Activated CD4-positive, alpha-beta T cell treated with anti-CD3 and anti-CD28 coated beads for 48 hours (primary cell): ENCODE results near the gene TGM5.
A peak's percentile ranks its signal among the peaks of the same experiment; 100 is the strongest.
"Not testable (repeated sequence)": the region's sequence is repeated elsewhere in the genome, so short reads cannot be mapped to it uniquely, and the experiment has no call there.

Source experiments
- DNase-seq: peaks from one replicate; pipeline ENCODE4 v3.0.0-alpha.2; 2020

TGM5 gene, protein sequence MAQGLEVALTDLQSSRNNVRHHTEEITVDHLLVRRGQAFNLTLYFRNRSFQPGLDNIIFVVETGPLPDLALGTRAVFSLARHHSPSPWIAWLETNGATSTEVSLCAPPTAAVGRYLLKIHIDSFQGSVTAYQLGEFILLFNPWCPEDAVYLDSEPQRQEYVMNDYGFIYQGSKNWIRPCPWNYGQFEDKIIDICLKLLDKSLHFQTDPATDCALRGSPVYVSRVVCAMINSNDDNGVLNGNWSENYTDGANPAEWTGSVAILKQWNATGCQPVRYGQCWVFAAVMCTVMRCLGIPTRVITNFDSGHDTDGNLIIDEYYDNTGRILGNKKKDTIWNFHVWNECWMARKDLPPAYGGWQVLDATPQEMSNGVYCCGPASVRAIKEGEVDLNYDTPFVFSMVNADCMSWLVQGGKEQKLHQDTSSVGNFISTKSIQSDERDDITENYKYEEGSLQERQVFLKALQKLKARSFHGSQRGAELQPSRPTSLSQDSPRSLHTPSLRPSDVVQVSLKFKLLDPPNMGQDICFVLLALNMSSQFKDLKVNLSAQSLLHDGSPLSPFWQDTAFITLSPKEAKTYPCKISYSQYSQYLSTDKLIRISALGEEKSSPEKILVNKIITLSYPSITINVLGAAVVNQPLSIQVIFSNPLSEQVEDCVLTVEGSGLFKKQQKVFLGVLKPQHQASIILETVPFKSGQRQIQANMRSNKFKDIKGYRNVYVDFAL

DNA sequence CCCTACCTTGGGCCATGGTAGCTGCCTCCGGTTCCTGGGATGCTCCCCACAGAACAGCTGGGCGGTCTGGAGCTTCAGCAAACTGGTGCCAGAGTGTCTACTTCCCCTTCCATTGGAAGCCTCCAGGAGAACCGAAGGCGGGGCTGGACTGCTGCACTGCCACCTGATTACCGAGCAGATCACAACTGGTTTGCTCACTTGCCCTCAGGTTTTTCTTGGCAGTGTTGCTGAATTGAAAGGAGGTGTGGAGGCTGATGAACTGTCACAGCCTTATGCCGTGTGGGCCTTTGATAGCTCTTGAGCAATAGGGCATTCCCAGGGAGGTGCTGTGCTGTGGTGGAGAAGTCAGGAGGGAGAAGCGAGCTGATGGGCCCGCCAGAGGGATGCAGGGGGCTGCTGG, at the start of gene TGM5:
Gene TGM5 (minus strand): TSS at position 95 of the 400 bp plus-strand sequence. CDS start 79 bp downstream, at position 16.
- DNase-seq = no peak

DNA sequence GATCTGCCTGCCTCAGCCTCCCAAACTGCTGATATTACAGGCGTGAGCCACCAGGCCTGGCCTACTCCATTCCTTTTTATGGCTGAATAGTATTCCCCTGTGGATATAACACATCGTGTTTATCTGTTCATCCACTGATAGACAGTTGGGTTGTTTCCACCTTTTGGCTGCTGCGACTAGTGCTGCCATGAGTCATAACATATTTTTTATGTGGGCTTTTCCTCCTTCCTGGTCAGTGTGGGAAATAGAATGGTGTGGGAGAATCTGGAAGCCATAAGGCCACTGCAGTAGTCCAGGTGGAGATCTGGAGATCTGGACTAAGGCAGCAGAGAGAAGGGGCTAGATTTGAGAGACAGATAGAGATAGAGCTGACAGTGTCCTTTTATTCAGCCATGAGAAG, 47.4 kb upstream of the TGM5 start:
- DNase-seq = no peak

DNA sequence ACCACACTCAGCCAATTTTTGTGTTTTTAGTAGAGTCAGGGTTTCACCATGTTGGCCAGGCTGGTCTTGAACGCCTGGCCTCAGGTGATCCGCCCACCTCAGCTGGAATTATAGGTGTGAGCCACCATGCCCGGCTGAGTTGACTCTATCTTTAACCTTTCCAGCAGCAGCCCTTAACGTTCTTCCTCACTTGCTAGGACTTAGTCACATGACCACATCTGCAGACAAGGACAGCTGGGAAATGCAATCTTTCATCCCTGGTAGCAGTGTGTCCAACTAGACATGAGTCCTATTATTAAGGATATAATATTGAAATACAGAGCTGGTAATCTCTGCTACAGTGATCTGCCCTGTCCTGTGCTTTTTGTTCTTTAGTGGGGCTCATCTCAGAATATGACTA, 45.6 kb upstream of the TGM5 start:
- no peak for DNase-seq

DNA sequence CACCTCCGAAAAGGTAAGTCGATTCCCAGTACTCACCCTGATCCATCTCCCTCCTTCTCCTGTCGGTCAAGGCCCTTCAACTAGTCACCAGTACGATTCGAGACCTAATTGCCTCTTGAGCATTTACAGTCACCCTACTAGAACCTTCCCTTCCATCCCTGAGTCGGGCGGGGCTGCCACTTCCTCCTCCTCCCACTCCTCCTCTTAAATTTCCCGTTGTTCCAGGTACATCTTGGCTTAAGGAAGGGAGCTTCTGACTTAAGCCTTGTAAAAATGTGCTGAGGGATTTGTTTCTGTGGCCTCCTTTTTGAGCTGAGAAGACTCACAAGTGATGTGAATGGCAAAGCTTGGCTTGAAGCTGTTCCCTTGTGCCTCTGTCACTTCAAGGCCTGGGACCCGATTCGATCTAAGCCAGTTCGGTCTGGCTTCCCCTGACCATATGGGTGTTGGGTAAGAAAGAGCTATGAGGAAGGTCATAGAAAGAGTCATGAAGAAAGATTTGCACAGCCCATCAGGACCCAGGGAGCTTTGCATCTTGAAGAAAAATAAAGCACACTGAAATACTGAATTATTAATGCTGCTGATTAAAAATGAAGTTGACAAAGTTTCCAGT, 35.6 kb upstream of the TGM5 start, which contains the start of gene TGM7:
Gene TGM7 (minus strand): TSS at position 51 of the 613 bp plus-strand sequence.
- DNase-seq = no peak

DNA sequence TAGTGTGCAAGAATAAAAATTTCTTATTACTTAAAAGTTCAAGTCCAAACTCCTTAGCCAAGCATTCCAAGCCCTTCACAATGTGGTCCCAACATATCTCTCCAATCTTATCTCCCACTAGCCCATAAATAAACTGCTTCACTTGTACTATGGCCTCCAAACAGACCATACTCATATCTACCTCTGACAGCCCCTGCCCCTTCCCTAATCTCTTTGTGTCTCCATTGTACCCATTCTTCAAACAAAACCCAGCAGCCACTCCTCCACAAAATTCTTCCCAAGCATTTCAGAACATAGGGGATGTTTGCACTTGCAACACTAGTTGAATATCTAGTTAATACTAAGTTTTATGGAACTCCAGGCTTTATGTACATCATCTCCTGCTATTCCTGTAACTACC, 33.2 kb upstream of the TGM5 start:
- no peak for DNase-seq

DNA sequence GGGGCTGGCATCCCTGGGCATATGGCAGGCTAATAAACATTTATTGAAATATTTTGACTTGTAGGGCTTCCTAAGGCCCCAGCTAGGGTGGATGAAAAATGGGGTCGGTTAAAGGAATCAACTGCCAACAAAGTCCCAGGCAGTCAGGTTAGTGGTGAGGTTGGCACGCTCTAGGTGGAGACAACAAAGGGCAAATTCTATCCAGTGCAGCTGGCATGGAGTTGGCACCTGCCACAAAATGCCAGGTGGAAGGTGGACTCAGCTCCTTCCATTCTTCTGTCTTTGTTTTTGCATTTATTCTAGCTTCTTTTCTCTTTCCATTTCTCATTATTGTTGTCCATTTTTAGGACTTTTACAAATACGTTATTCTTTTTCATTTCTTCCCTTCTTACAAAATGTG, 32.7 kb upstream of the TGM5 start:
- DNase-seq = no peak

DNA sequence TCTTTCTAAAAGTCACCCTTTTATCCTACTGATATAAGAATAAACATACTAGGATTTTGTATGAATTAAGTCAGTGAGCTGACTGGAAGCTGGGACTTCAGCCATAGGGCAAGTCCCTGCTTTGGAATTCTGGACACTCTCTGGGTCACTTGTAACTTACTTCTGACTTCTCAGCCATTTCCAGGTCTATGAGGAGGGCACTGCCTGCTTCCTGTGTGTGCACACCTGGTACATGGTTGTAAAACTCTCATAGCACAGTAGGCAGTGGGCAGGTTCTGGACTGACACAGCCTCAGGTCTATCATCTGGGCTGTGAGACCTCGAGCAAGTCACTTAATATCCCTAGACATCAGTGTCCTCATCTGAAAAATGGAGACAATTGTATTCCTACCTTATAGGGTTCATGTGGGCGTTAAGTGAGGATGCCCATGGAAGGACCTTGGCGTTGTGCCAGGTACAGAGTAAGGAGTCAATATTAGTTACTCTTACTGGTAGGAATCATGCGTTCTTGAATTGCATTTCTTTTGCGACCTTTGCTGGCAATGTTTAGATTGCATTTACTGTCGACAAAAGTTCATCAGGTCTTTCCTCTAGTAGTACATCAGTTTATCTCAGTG, 27.5 kb upstream of the TGM5 start:
- DNase-seq = no peak

DNA sequence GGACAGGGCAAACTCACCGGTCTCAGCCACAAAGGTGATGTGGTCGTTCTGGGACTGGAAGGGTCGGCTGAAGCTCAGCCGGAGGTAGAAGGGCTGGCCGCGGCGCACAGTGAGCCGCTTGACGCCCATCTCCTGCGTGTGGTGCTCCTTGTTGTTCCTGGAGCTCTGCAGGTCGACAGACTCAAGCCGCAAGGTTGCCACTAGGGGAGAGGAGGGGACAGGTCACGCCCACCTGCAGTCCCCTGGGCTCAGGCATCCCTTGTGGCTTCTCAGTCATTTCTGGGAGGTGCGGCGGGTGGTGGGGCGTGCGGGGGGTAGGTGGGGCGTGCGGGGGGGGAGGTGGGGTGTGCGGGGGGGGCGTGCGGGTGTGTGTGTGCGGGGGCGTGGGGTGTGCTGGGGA, 26.7 kb upstream of the TGM5 start:
- DNase-seq = peak; percentile 19

DNA sequence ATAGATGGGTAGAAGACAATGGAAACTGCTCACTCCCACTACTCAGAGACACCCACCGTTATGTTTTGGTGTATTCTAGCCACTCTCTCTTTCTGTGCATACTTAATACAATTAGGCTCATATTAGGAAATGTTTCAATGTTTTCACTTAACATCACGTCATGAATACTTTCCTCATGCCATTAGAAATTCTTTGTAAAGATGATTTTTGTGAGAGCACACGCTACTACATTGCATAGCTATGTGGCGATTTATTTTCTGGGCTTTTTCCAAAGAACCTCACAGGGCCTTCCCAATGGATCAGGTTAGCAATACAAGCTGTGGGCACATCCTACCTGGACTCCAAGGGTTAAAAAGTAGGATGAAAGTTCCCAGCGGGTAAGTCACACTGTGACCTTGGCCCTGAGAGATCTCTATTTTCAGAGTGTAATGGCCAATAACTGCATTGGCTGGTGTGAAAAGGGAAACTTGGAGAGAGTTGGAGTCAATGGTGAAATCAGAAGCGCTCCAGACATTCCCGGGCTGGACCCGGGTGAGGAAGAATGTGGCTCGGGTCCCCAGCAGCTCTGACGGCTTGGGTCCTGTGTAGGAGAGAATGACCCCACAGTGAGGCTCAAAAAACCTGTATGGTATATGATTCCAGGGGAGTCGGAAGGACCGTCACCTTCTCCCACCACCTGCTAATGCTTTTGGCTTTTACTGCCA, 25.8 kb upstream of the TGM5 start:
- no peak for DNase-seq

DNA sequence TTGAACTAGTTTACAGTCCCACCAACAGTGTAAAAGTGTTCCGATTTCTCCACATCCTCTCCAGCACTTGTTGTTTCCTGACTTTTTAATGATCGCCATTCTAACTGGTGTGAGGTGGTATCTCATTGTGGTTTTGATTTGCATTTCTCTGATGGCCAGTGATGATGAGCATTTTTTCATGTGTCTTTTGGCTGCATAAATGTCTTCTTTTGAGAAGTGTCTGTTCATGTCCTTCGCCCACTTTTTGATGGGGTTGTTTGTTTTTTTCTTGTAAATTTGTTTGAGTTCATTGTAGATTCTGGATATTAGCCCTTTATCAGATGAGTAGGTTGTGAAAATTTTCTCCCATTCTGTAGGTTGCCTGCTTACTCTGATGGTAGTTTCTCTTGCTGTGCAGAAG, 22.9 kb upstream of the TGM5 start:
- not testable (repeated sequence) for DNase-seq

DNA sequence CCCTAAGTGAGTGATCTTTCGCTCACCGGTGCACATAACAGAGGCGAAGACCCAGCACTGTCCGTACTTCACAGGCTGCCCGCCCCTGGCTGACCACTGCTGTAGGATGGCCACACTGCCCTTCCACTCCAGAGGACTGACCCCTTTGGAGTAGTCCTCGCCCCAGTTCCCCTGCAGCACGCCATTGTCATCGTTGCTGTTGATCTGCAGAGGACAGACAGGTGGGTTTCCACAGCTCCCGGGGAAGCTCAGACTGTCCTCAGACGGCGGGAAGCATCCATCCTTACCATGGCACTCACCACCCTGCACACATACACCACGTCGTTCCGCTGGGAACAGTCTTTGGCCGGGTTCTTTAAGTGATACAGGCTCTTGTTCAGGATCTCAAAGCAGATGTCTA, 20.5 kb upstream of the TGM5 start:
- no peak for DNase-seq

DNA sequence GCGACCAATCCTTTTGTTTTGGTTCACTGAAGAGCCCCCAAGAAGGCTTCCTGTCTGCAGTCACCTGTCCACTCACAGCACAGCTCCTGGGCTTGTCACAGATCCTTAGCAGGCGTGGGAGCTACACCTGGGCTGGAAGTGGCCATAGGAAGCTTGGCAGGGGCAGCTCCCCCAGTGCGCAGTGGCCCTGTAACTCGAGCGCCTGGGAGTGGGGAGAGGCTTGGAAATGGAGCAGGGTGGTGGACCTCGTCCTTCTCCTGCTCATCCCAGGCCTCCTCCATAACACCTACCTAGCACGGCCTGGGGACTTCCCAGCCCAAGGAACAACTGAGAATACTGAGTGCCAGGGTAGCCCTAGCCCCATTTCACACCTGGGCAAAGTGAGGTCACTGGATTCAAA, 19.3 kb upstream of the TGM5 start:
- DNase-seq = no peak

DNA sequence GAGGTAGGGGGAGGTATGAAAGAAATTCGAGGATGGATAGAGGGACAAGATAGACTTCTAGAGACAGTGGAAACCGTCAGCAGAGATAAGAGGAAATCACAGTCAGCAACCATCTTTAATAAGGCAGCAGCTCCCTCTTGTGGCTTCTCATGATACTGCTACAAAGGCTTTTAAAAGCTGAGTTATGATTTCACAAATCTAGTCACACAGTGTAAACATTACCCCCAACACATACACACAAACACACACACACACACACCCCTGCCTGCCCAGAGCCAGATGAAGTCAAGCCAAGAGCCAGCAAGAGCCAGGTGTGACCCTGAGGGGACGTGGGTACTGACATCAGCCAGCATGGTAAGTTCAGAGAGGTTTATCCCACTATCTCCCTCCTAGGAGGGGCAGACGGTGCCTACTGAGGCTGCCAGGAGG, 18.9 kb upstream of the TGM5 start:
- DNase-seq = peak; percentile 63

DNA sequence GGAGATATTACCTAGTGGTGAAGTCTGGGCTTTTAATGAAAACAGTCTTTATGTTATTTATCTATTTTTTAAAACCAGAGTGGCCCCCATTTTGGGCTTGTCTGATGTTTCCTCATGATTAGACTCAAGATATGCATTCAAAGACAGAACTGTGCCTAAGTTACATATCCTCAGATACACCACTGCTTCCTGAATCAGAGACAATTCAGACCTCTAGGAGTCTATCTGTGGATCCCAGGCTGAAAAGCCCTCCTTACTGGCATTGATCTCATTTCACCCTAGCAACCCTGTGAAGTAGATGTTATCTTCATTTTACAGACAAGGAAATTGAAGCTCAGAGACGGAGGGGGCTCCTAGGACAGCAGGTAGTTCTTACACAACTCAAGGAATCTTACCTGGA, 16.8 kb upstream of the TGM5 start:
- no peak for DNase-seq

DNA sequence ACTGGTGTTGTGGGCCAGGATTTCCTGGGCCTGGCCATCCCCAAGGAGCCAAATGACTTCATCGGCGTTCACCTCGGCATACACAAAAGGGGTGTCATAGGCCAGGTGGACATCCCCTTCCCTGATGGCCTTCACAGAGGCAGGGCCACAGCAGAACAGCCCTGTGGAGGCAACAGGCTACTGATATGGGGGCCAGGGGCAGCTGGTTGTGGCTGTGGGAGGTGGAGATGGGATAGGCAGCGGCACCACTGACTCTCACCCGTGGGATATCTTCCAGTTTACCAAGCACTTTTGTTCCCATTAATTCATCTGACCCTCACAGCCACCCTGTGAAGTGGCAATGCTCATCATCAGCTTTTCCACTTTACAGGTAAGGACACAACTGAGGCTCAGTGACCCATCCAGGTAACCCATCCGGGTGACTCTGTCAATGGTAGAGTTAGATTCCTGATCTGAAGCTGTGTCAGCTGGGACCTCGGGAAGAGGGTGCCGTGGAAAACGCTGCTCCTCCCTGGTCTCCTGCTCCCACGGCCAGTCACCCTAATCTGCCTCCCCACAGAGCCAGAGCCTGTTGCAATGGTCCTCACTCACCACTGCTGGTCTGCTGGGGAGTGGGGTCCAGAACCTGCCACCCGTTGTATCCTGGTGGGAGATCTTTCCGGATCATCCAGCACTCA, 15.3 kb upstream of the TGM5 start:
- no peak for DNase-seq

DNA sequence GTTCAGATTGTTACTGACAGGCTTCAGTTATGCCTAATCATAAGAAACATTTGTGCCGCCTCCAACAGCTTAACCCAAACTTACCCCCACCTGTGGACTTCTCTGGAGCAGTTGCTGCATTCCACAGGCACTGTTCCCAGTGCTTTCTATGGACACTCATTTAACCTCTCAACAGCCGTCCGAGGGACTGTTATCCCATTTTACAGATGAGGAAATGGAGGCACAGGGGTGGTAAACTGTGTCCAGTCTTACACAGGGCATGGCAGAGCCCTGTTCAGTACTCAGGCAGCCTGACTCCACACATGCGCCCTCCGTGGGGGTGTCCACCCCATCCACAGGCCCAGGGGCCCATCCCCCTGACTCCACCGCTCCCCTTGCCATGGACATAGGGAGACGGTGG, 14.3 kb upstream of the TGM5 start:
- DNase-seq = no peak

DNA sequence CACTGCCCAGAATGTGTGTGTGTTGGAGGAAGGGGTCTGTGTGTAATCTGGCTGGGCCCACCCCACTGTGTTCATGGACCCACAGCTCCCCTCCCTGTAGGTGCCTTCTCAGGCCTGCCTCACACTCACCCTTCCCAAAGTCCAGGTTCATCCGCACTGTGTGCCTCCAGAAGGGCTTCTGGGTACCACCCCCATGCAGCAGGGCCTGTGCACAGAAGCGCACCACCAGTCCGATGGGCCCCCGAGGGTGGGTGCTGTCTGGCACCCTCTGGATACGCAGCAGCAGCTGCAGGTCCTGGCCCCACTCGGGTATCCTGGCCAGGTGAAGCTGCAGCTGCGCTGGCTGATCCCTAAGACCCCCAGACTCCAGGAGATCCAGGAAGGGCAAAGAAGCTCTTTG, 12.8 kb upstream of the TGM5 start:
- no peak for DNase-seq

DNA sequence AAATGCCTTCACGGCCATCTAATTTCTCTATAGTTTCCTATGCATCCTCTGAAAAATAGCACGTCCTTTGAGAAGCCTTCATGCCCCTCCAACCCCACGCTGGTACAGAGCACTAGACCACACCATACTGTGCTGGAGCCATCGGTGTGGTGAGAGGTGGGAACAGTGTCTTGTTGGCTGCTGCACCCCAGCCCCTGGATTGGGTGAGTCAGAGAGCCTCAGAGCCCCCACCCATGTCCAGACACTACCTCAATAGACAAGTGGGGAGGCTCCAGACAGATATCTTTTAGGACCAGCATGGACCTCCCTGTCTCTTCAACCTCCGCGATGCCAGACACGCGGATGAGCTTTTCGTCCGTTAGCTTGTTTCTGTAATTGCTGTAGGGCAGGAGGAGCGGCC, 12.1 kb upstream of the TGM5 start:
- no peak for DNase-seq

DNA sequence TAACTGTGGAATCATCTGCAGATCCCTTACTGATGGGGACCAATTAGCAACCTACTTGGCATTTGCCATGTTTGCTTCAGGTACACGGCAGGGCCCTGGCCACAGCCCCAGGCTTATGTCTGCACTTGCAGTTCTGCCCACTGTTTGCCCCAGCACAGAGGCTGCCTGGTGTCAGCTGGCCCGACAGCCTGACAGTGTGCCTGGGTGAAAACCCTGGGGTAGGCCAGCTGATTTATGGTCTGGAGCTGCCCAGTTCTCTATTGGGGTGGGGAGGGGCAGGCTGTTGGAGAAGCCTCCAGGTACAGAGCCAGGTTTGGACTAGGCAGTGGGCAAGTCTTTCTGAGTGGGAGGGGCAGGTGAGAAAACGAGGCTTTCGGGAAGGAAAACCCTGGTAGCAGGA, 11.2 kb upstream of the TGM5 start:
- no peak for DNase-seq

DNA sequence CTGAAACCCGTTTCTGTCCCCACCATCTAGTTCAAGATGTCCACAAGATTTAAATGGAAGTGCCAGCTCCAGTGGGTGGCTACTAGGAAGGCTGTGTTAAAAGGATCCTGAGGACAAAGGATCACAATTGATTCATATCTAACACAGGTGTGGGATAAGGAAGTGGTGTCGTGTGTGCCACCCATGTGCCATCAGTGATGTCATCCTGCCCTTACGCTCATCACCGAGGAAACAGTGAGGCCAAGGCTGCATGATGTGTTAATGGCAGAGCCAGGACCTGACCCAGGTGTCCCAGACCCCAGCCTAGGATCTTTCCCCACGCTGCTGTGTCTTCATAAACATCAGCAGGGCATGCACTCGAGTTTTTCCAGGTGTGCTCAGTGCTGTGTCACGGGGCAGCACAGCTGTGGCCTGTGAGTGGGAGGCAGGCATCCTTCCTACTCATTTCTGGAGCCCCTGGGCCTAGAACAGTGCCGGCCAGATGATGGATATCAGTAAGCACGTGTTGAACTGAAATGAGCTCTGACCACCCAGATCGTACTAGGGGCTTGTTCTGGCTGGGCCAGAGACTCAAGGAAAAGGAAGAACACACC, 10.6 kb upstream of the TGM5 start:
- no peak for DNase-seq

DNA sequence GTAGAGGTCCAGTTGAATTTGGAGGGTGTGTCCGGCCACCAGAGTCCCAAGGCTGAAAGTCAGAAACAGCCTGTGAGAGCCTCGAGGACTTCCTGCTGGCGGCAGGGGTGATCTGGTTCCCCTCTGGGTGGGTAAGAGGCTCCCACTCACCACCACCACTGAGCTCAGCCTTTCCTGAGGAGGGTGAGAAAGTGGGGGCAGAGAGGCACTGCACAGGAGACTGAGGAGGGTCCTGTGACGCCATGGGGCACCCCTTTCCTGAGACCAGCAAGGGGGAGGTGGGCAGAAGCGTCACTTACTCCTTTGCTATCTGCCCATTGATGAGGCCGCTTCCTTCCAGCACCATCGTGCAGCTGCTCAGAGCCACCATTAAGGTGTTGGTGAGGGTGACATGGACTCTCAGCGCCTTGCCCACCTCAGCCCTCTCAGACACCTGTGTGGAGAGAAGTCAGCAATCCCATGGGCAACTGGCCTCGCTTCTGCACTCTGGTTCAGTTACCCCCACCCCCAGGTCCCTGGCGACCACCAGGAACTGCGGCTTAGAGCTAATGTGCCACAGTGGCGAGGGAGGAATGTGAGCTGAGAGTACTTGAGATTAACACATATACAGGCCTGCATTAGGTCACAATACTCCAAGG, 10.0 kb upstream of the TGM5 start:
- DNase-seq = no peak
